K562 (cell line): ENCODE measurements around the gene HNRNPH3.

ENCODE experiments used
- CEBPZ ChIP-seq: fragments of 150-350 bp; IDR thresholded peaks from 2 replicates; pipeline ENCODE4 v1.6.1; 2014; ENCODE audit warnings: low read depth, mild to moderate bottlenecking, low read length, borderline replicate concordance
- CREB1 ChIP-seq, 2 experiments: sonication (generic) in 1 of 2; formaldehyde crosslinking in 1 of 2; IDR thresholded peaks; 2 replicates each; pipeline versions ENCODE4 v1.6.1 to v1.8.0; 2012 to 2022; ENCODE audit warnings: inconsistent platforms in 1 of 2, mild to moderate bottlenecking in 1 of 2, missing genetic modification reagents in 1 of 2, moderate library complexity in 1 of 2
- DACH1 ChIP-seq: fragments of 450-650 bp; IDR thresholded peaks from 2 replicates; pipeline ENCODE4 v1.6.1; 2018; ENCODE audit not compliant: partially characterized antibody
- DMBX1 ChIP-seq: fragments of 250-450 bp; sonication (Bioruptor Pico); IDR thresholded peaks from 2 replicates; pipeline ENCODE4 v1.8.0; 2022; ENCODE audit warnings: inconsistent platforms, mild to moderate bottlenecking, moderate library complexity, borderline replicate concordance
- POLR2AphosphoS2 ChIP-seq: IDR thresholded peaks from 2 replicates; pipeline ENCODE4 v1.6.1; 2012; ENCODE audit warnings: low read length, improper control_type of control experiment
- RAD21 ChIP-seq, 2 experiments: fragments of 250-450 bp in 1 of 2; fragments of 450-650 bp in 1 of 2; sonication (Bioruptor Pico) in 1 of 2; formaldehyde crosslinking in 1 of 2; IDR thresholded peaks in 1 of 2; conservative IDR thresholded peaks in 1 of 2; 2 replicates each; pipeline versions ENCODE4 v1.4.0 to v1.8.0; 2020 to 2022; ENCODE audit warnings: mild to moderate bottlenecking in 2 of 2, moderate library complexity in 1 of 2

DNA sequence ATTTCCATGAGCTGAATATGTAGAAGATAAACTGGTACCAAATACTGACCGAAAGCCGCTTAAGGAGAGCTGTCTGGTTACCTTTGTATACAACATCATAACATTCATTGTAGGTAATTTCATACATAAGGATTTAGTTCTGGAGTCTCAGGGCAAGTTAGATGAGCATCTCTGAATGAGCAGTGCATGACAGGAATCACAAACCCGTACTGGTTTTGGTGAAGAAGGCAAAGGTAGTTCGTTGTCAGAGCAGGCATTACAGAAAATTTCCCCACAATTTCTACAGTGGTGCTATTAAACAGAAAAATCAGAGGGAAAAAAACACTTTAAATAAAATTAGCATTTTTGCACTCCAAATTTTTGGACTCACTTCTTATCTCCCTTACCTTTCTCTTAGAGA is 13.8 kb downstream of the HNRNPH3 start:
- no peak for TF ChIP-seq CEBPZ
- TF ChIP-seq RAD21 (CRISPR knock-in tag; conservative IDR thresholded peaks at IDR 0.05 in 1 of 2, IDR thresholded peaks at IDR 0.05 in 1 of 2) = no peak
- peak; percentile 42; the same call in 1 of the 2 replicates for TF ChIP-seq POLR2AphosphoS2
- no peak for TF ChIP-seq DMBX1 (CRISPR knock-in tag)
- TF ChIP-seq CREB1 (IDR thresholded peaks at IDR 0.05) = no peak
- no peak for TF ChIP-seq CREB1 (CRISPR knock-in tag; IDR thresholded peaks at IDR 0.05)
- TF ChIP-seq DACH1 = no peak
